ENCODE data around the gene KCNE1.

The KCNE1 gene

GRCh38 chr21:34530261-34530660 is 18.3 kb upstream of the KCNE1 start:
- Mint-ChIP-seq H3K4me3 (no peak overlapping the region), H3K4me1 (peaks cover 39% of the 10 kb centered on the region), H3K27me3 (no peaks in the 10 kb centered on the region), H3K27ac (ENCODE audit: low read depth) (no peak overlapping the region), H3K9me3 (peaks cover 5% of the 10 kb centered on the region), H3K36me3 (ENCODE audit: insufficient read depth) (no peaks in the 10 kb centered on the region)
- ATAC-seq (replicated peaks; ENCODE audit: extremely low read depth, poor library complexity, severe bottlenecking): no peak
- DNase-seq (ENCODE audit: low spot score in 2 of 2): no peak

GRCh38 chr21:34528131-34528561 is 16.1 kb upstream of the KCNE1 start:
- peaks cover 27% of the 10 kb centered on the region for H3K4me1 Mint-ChIP-seq
- ATAC-seq (replicated peaks; ENCODE audit: extremely low read depth, poor library complexity, severe bottlenecking) (no peak), DNase-seq (ENCODE audit: low spot score in 2 of 2) (no peak)
- peaks cover 5% of the 10 kb centered on the region for H3K9me3 Mint-ChIP-seq
- no peak overlapping the region for H3K27ac Mint-ChIP-seq (ENCODE audit: low read depth)
- no peaks in the 10 kb centered on the region for H3K36me3 Mint-ChIP-seq (ENCODE audit: insufficient read depth)
- no peaks in the 10 kb centered on the region for H3K27me3 Mint-ChIP-seq
- H3K4me3 Mint-ChIP-seq: no peak overlapping the region

- Mint-ChIP-seq H3K36me3 (ENCODE audit: insufficient read depth) (no peaks in the 10 kb centered on the region), H3K27me3 (no peaks in the 10 kb centered on the region), H3K9me3 (peaks cover 5% of the 10 kb centered on the region), H3K4me1 (peaks cover 27% of the 10 kb centered on the region), H3K4me3 (peak overlapping the region; percentile 51), H3K27ac (ENCODE audit: low read depth) (peak overlapping the region; percentile 38)
- DNase-seq (ENCODE audit: low spot score in 2 of 2): no peak
- ATAC-seq (replicated peaks; ENCODE audit: extremely low read depth, poor library complexity, severe bottlenecking): no peak
These were observed 14.7 kb upstream of the KCNE1 start for GRCh38 chr21:34526618-34527290.

GRCh38 chr21:34526241-34526617 is 14.2 kb upstream of the KCNE1 start:
- DNase-seq (ENCODE audit: low spot score in 2 of 2): no peak
- Mint-ChIP-seq H3K4me3 (peak overlapping the region; percentile 51), H3K4me1 (peaks cover 22% of the 10 kb centered on the region), H3K27me3 (no peaks in the 10 kb centered on the region), H3K27ac (ENCODE audit: low read depth) (peak overlapping the region; percentile 38), H3K36me3 (ENCODE audit: insufficient read depth) (no peaks in the 10 kb centered on the region), H3K9me3 (peaks cover 5% of the 10 kb centered on the region)
- ATAC-seq (replicated peaks; ENCODE audit: extremely low read depth, poor library complexity, severe bottlenecking): no peak

- no peak for DNase-seq (ENCODE audit: low spot score in 2 of 2)
- no peaks in the 10 kb centered on the region for H3K27me3 Mint-ChIP-seq
- H3K9me3 Mint-ChIP-seq: peaks cover 3% of the 10 kb centered on the region
- H3K27ac Mint-ChIP-seq (ENCODE audit: low read depth): no peak overlapping the region
- H3K4me3 Mint-ChIP-seq: no peak overlapping the region
- no peak for ATAC-seq (replicated peaks; ENCODE audit: extremely low read depth, poor library complexity, severe bottlenecking)
- peaks cover 19% of the 10 kb centered on the region for H3K4me1 Mint-ChIP-seq
- no peaks in the 10 kb centered on the region for H3K36me3 Mint-ChIP-seq (ENCODE audit: insufficient read depth)
These were observed 12.9 kb upstream of the KCNE1 start for GRCh38 chr21:34524646-34525601.

- Mint-ChIP-seq H3K36me3 (ENCODE audit: insufficient read depth) (peaks cover 2% of the 10 kb centered on the region), H3K9me3 (no peaks in the 10 kb centered on the region), H3K4me1 (peaks cover 18% of the 10 kb centered on the region), H3K27me3 (no peaks in the 10 kb centered on the region), H3K27ac (ENCODE audit: low read depth) (no peak overlapping the region), H3K4me3 (no peak overlapping the region)
- ATAC-seq (replicated peaks; ENCODE audit: extremely low read depth, poor library complexity, severe bottlenecking): no peak
- no peak for DNase-seq (ENCODE audit: low spot score in 2 of 2)
These were observed 11.1 kb upstream of the KCNE1 start for GRCh38 chr21:34523019-34523555.

- Mint-ChIP-seq H3K36me3 (ENCODE audit: insufficient read depth) (peaks cover 2% of the 10 kb centered on the region), H3K9me3 (no peaks in the 10 kb centered on the region), H3K4me1 (peaks cover 22% of the 10 kb centered on the region), H3K27me3 (no peaks in the 10 kb centered on the region), H3K27ac (ENCODE audit: low read depth) (no peak overlapping the region), H3K4me3 (no peak overlapping the region)
- ATAC-seq (replicated peaks; ENCODE audit: extremely low read depth, poor library complexity, severe bottlenecking) (no peak), DNase-seq (ENCODE audit: low spot score in 2 of 2) (no peak)
These were observed 10.3 kb upstream of the KCNE1 start for GRCh38 chr21:34522284-34522683.

GRCh38 chr21:34521561-34521960 is 9.6 kb upstream of the KCNE1 start:
- peaks cover 2% of the 10 kb centered on the region for H3K36me3 Mint-ChIP-seq (ENCODE audit: insufficient read depth)
- ATAC-seq (replicated peaks; ENCODE audit: extremely low read depth, poor library complexity, severe bottlenecking): no peak
- DNase-seq (ENCODE audit: low spot score in 2 of 2): no peak
- no peak overlapping the region for H3K4me3 Mint-ChIP-seq
- H3K27me3 Mint-ChIP-seq: no peaks in the 10 kb centered on the region
- H3K27ac Mint-ChIP-seq (ENCODE audit: low read depth): no peak overlapping the region
- H3K4me1 Mint-ChIP-seq: peaks cover 15% of the 10 kb centered on the region
- H3K9me3 Mint-ChIP-seq: no peaks in the 10 kb centered on the region

- Mint-ChIP-seq H3K9me3 (no peaks in the 10 kb centered on the region), H3K27ac (ENCODE audit: low read depth) (no peak overlapping the region), H3K4me1 (peaks cover 11% of the 10 kb centered on the region), H3K36me3 (ENCODE audit: insufficient read depth) (peaks cover 2% of the 10 kb centered on the region), H3K27me3 (no peaks in the 10 kb centered on the region), H3K4me3 (no peak overlapping the region)
- DNase-seq (ENCODE audit: low spot score in 2 of 2) (no peak), ATAC-seq (replicated peaks; ENCODE audit: extremely low read depth, poor library complexity, severe bottlenecking) (no peak)
These were observed 8.9 kb upstream of the KCNE1 start for GRCh38 chr21:34520764-34521508.

- no peak overlapping the region for H3K4me3 Mint-ChIP-seq
- H3K4me1 Mint-ChIP-seq: peaks cover 11% of the 10 kb centered on the region
- peaks cover 2% of the 10 kb centered on the region for H3K36me3 Mint-ChIP-seq (ENCODE audit: insufficient read depth)
- H3K27me3 Mint-ChIP-seq: no peaks in the 10 kb centered on the region
- H3K9me3 Mint-ChIP-seq: no peaks in the 10 kb centered on the region
- no peak for DNase-seq (ENCODE audit: low spot score in 2 of 2)
- no peak overlapping the region for H3K27ac Mint-ChIP-seq (ENCODE audit: low read depth)
- ATAC-seq (replicated peaks; ENCODE audit: extremely low read depth, poor library complexity, severe bottlenecking): no peak
These were observed 8.3 kb upstream of the KCNE1 start for GRCh38 chr21:34520281-34520680.

GRCh38 chr21:34519694-34520093 is 7.7 kb upstream of the KCNE1 start:
- ATAC-seq (replicated peaks; ENCODE audit: extremely low read depth, poor library complexity, severe bottlenecking): no peak
- no peak for DNase-seq (ENCODE audit: low spot score in 2 of 2)
- Mint-ChIP-seq H3K4me3 (no peak overlapping the region), H3K27me3 (no peaks in the 10 kb centered on the region), H3K36me3 (ENCODE audit: insufficient read depth) (peaks cover 2% of the 10 kb centered on the region), H3K27ac (ENCODE audit: low read depth) (no peak overlapping the region), H3K4me1 (peaks cover 7% of the 10 kb centered on the region), H3K9me3 (no peaks in the 10 kb centered on the region)

GRCh38 chr21:34519016-34519415 is 7.0 kb upstream of the KCNE1 start:
- H3K4me3 Mint-ChIP-seq: no peak overlapping the region
- no peaks in the 10 kb centered on the region for H3K9me3 Mint-ChIP-seq
- no peaks in the 10 kb centered on the region for H3K27me3 Mint-ChIP-seq
- DNase-seq (ENCODE audit: low spot score in 2 of 2): no peak
- ATAC-seq (replicated peaks; ENCODE audit: extremely low read depth, poor library complexity, severe bottlenecking): no peak
- peaks cover 2% of the 10 kb centered on the region for H3K36me3 Mint-ChIP-seq (ENCODE audit: insufficient read depth)
- peaks cover 6% of the 10 kb centered on the region for H3K4me1 Mint-ChIP-seq
- H3K27ac Mint-ChIP-seq (ENCODE audit: low read depth): no peak overlapping the region

All from central memory CD8-positive, alpha-beta T cell (primary cell).